Measurements from ENCODE around the gene CANT1. TPM values are rescaled to one million over a fixed set of nuclear protein-coding genes. Genes with fewer than 3 reads are reported as not detected.
A peak's percentile ranks its signal among the peaks of the same experiment; 100 is the strongest.

Gene CANT1
- total RNA-seq, 4 donors from 2014 or later, result 17.5 to 38.3 (median 26.6) TPM

GRCh38 chr17:78995761-78996451 lies 13.7 kb downstream of the CANT1 start:
- no peak overlapping the region for H3K4me3 ChIP-seq
- DNase-seq, result peak in 1 of 2 donors; percentile 30
- TF ChIP-seq POLR2A (IDR thresholded peaks at IDR 0.05) (no peak), CTCF (IDR thresholded peaks at IDR 0.05 in 4 of 5, conservative IDR thresholded peaks at IDR 0.05 in 1 of 5) (no peak)
- peaks cover 0 to 33% of the 10 kb centered on the region in 2 donors for H3K36me3 ChIP-seq
- intact Hi-C loops (cut with DNase I; ENCODE audit: low total_unique reads), result no loop called here
- H3K27ac ChIP-seq, result peak overlapping the region in 2 of 4 donors; percentile 4 to 5
- H3K4me1 ChIP-seq, result peaks cover 10 to 13% of the 10 kb centered on the region in 2 donors
- peak; percentile 36 to 45 for ATAC-seq
- H3K27me3 ChIP-seq, result no peaks in the 10 kb centered on the region
- in situ Hi-C loops (cut with MboI; ENCODE audit: low sequenced_read_pairs in 4 of 4), result no loop called here
- H3K9me3 ChIP-seq, result no peaks in the 10 kb centered on the region

GRCh38 chr17:78995022-78995760 lies 14.4 kb downstream of the CANT1 start:
- Histone ChIP-seq H3K27ac (no peak overlapping the region), H3K4me1 (peaks cover 10 to 13% of the 10 kb centered on the region in 2 donors), H3K4me3 (no peak overlapping the region), H3K36me3 (peaks cover 0 to 38% of the 10 kb centered on the region in 2 donors), H3K27me3 (no peaks in the 10 kb centered on the region), H3K9me3 (no peaks in the 10 kb centered on the region)
- in situ Hi-C loops (cut with MboI; ENCODE audit: low sequenced_read_pairs in 4 of 4), result no loop called here
- ATAC-seq (no peak), DNase-seq (peak in 1 of 2 donors; percentile 10)
- no peak for TF ChIP-seq POLR2A (IDR thresholded peaks at IDR 0.05)
- intact Hi-C loops (cut with DNase I; ENCODE audit: low total_unique reads), result no loop called here

- Histone ChIP-seq H3K4me1 (peaks cover 10 to 13% of the 10 kb centered on the region in 2 donors), H3K27ac (no peak overlapping the region), H3K9me3 (no peaks in the 10 kb centered on the region), H3K27me3 (no peaks in the 10 kb centered on the region), H3K36me3 (peaks cover 0 to 38% of the 10 kb centered on the region in 2 donors), H3K4me3 (no peak overlapping the region)
- ATAC-seq, result no peak
- in situ Hi-C loops (cut with MboI; ENCODE audit: low sequenced_read_pairs in 4 of 4) (no loop called here), intact Hi-C loops (cut with DNase I; ENCODE audit: low total_unique reads) (no loop called here)
- TF ChIP-seq POLR2A (IDR thresholded peaks at IDR 0.05) (no peak), CTCF (IDR thresholded peaks at IDR 0.05 in 4 of 5, conservative IDR thresholded peaks at IDR 0.05 in 1 of 5) (no peak)
- peak in 1 of 2 donors; percentile 8 for DNase-seq
These were observed 15.4 kb downstream of the CANT1 start for GRCh38 chr17:78993981-78994671.

- ATAC-seq (no peak), DNase-seq (peak in 1 of 2 donors; percentile 20)
- H3K36me3 ChIP-seq, result peaks cover 0 to 38% of the 10 kb centered on the region in 2 donors
- H3K27ac ChIP-seq, result no peak overlapping the region
- TF ChIP-seq CTCF (IDR thresholded peaks at IDR 0.05 in 4 of 5, conservative IDR thresholded peaks at IDR 0.05 in 1 of 5) (peak; percentile 47 to 79 (median 74)), POLR2A (IDR thresholded peaks at IDR 0.05) (no peak)
- in situ Hi-C loops (cut with MboI; ENCODE audit: low sequenced_read_pairs in 4 of 4) (no loop called here), intact Hi-C loops (cut with DNase I; ENCODE audit: low total_unique reads) (no loop called here)
- H3K27me3 ChIP-seq, result no peaks in the 10 kb centered on the region
- peaks cover 12 to 13% of the 10 kb centered on the region in 2 donors for H3K4me1 ChIP-seq
- H3K9me3 ChIP-seq, result no peaks in the 10 kb centered on the region
- H3K4me3 ChIP-seq, result no peak overlapping the region
These were observed 16.2 kb downstream of the CANT1 start for GRCh38 chr17:78993241-78993956.
